K562 (cell line): ENCODE results near the gene PTPRR. TPM values are rescaled to one million over a fixed set of nuclear protein-coding genes. Genes with fewer than 3 reads are reported as not detected.

Experiments
- ATAC-seq: fragments of 200-7000 bp; cut with Tn5 transposase; 3 replicates; pipeline ENCODE4 v1.9.1; 2020; ENCODE audit warnings: moderate library complexity
- BruUV-seq: library from RNA; stranded (reverse); fragments of 400-500 nt; replicated peaks from 2 replicates; lab custom pipeline; 2021; lab: Mats Ljungman, UMichigan
- CTCF ChIA-PET: fragments of 300-600 bp; formaldehyde crosslinking; extraction: SDS; loops from one replicate; lab custom pipeline; 2021; ENCODE audit warnings: low intra/inter-chr PET ratio; lab: Yijun Ruan, JAX
- POLR2A ChIA-PET: fragments of 300-600, 350-650 bp; sonication (Branson Sonifier 250); formaldehyde crosslinking; extraction: SDS; loops from one replicate; lab custom pipeline; 2021; ENCODE audit warnings: antibody characterized with exemption, inconsistent platforms; lab: Yijun Ruan, JAX
- DNase-seq, 4 experiments: peaks; one replicate each; pipeline versions ENCODE4 v3.0.0 to v3.0.0-alpha.2; 2011 to 2018; ENCODE audit warnings: low spot score in 3 of 4, mixed read lengths in 3 of 4; ENCODE audit errors: extremely low read depth in 1 of 4
- FAIRE-seq: peaks from 2 replicates; lab custom pipeline; 2011; peaks lifted over from hg19 to GRCh38; lab: Jason Lieb, UNC
- H2AFZ ChIP-seq: 2 replicates; pipeline ENCODE4 v1.6.0; 2011; ENCODE audit warnings: low read depth, low read length, control low read depth, inconsistent platforms
- H3K27ac ChIP-seq: fragments of 200-600 bp; 3 replicates; pipeline ENCODE4 v1.8.0; 2011; ENCODE audit warnings: low read depth, mild to moderate bottlenecking, control low read depth, inconsistent platforms, low read length, moderate library complexity, mixed read lengths; ENCODE audit errors: extremely low read depth
- H3K27me3 ChIP-seq, 2 experiments: fragments of 300-600 bp in 1 of 2; 2 replicates in 1 of 2; 3 replicates in 1 of 2; pipeline versions ENCODE4 v1.6.0 to v1.8.0; 2011; ENCODE audit warnings: inconsistent platforms in 2 of 2, low read length in 2 of 2, mild to moderate bottlenecking in 1 of 2, mixed read lengths in 1 of 2, moderate library complexity in 1 of 2; ENCODE audit not compliant: control insufficient read depth in 2 of 2, insufficient read depth in 2 of 2
- H3K36me3 ChIP-seq: fragments of 300-600 bp; 3 replicates; pipeline ENCODE4 v1.8.0; 2011; ENCODE audit warnings: mild to moderate bottlenecking, low read length, inconsistent platforms; ENCODE audit not compliant: control insufficient read depth, insufficient read depth
- H3K4me1 ChIP-seq, 2 experiments: fragments of 200-600 bp in 1 of 2; replicated peaks in 1 of 2; 2 replicates in 1 of 2; 3 replicates in 1 of 2; pipeline versions ENCODE4 v1.5.1 to v1.8.0; 2011; ENCODE audit warnings: inconsistent platforms in 2 of 2, low read length in 2 of 2, mild to moderate bottlenecking in 1 of 2, mixed read lengths in 1 of 2, moderate library complexity in 1 of 2; ENCODE audit not compliant: control insufficient read depth in 2 of 2, insufficient read depth in 2 of 2
- H3K4me2 ChIP-seq: 2 replicates; pipeline ENCODE4 v1.6.1; 2011; ENCODE audit warnings: low read length, control low read depth, inconsistent platforms, mixed read lengths; ENCODE audit not compliant: insufficient read depth
- H3K4me3 ChIP-seq: fragments of 200-600 bp; sonication (generic), shearing (Covaris generic); 2 replicates; pipeline ENCODE4 v1.5.1; 2016; ENCODE audit warnings: control low read depth, inconsistent platforms
- H3K79me2 ChIP-seq: fragments of 200-600 bp; 3 replicates; pipeline ENCODE4 v1.8.0; 2011; ENCODE audit warnings: low read length, inconsistent platforms; ENCODE audit not compliant: control insufficient read depth, insufficient read depth
- H3K9ac ChIP-seq, 2 experiments: 2 replicates each; pipeline versions ENCODE4 v1.6.0 to v1.6.1; 2011; ENCODE audit warnings: low read depth in 2 of 2, low read length in 2 of 2, control low read depth in 1 of 2, inconsistent platforms in 1 of 2, mild to moderate bottlenecking in 1 of 2, mixed read lengths in 1 of 2; ENCODE audit not compliant: insufficient read depth in 1 of 2
- H3K9me1 ChIP-seq: one replicate; pipeline ENCODE4 v1.6.0; 2011; ENCODE audit warnings: inconsistent platforms, mild to moderate bottlenecking, low read length, moderate library complexity; ENCODE audit not compliant: control insufficient read depth, insufficient read depth
- H3K9me3 ChIP-seq: replicated peaks from 2 replicates; pipeline ENCODE4 v1.5.1; 2011; ENCODE audit warnings: low read depth, low read length, inconsistent platforms; ENCODE audit not compliant: control insufficient read depth, insufficient read depth
- H4K20me1 ChIP-seq: replicated peaks from 2 replicates; pipeline ENCODE4 v1.6.1; 2011; ENCODE audit warnings: low read length, inconsistent platforms, mixed read lengths; ENCODE audit not compliant: control insufficient read depth, insufficient read depth
- HOXB6 ChIP-seq: fragments of 250-450 bp; sonication (Bioruptor Pico); IDR thresholded peaks from 2 replicates; pipeline ENCODE4 v1.5.1; 2022; ENCODE audit warnings: mild to moderate bottlenecking, borderline replicate concordance
- POU5F1 ChIP-seq: fragments of 150-350 bp; IDR thresholded peaks from 2 replicates; pipeline ENCODE4 v1.6.1; 2014; ENCODE audit warnings: borderline replicate concordance, low read length, low read depth, mild to moderate bottlenecking; ENCODE audit not compliant: partially characterized antibody
- PTBP1 ChIP-seq: fragments of 200-400 bp; formaldehyde crosslinking; IDR thresholded peaks from 2 replicates; pipeline ENCODE4 v1.6.1; 2017; ENCODE audit warnings: low read depth, low read length
- PTRF ChIP-seq: fragments of 450-650 bp; IDR thresholded peaks from 2 replicates; pipeline ENCODE4 v1.6.1; 2016; ENCODE audit warnings: mild to moderate bottlenecking, missing genetic modification characterization, missing compliant biosample characterization
- RCOR1 ChIP-seq, 2 experiments: IDR thresholded peaks; 2 replicates each; pipeline ENCODE4 v1.6.1; 2012; ENCODE audit warnings: low read depth in 2 of 2, low read length in 2 of 2, borderline replicate concordance in 1 of 2, improper control_type of control experiment in 1 of 2
- TFAM ChIP-seq: fragments of 250-450 bp; sonication (Bioruptor Pico); conservative IDR thresholded peaks from 2 replicates; pipeline ENCODE4 v1.5.0; 2021; ENCODE audit warnings: mild to moderate bottlenecking, moderate library complexity
- TSC22D4 ChIP-seq: fragments of 450-650 bp; IDR thresholded peaks from 2 replicates; pipeline ENCODE4 v1.6.1; 2016; ENCODE audit warnings: missing genetic modification characterization, missing biosample characterization, control low read depth
- U2AF1 ChIP-seq: fragments of 200-400 bp; formaldehyde crosslinking; optimal IDR thresholded peaks from 2 replicates; pipeline ENCODE3; 2017; ENCODE audit warnings: mild to moderate bottlenecking, low read depth, low read length, moderate library complexity
- ZBTB11 ChIP-seq, 3 experiments: fragments of 200-800 bp in 1 of 3; fragments of 250-450 bp in 1 of 3; fragments of 450-650 bp in 1 of 3; sonication (Bioruptor Pico) in 1 of 3; sonication (Bioruptor generic) in 1 of 3; formaldehyde crosslinking in 1 of 3; IDR thresholded peaks; 2 replicates each; pipeline versions ENCODE4 v1.6.1 to v1.8.0; 2016 to 2022; ENCODE audit warnings: mild to moderate bottlenecking in 2 of 3, missing genetic modification characterization in 2 of 3, missing compliant biosample characterization in 1 of 3, moderate library complexity in 1 of 3
- ZBTB7A ChIP-seq: IDR thresholded peaks from 2 replicates; pipeline ENCODE4 v1.6.1; 2011; ENCODE audit warnings: low read depth, mild to moderate bottlenecking, low read length, moderate library complexity, borderline replicate concordance; ENCODE audit not compliant: control insufficient read depth
- ZFP30 ChIP-seq: fragments of 250-450 bp; sonication (Bioruptor Pico); IDR thresholded peaks from 2 replicates; pipeline ENCODE4 v1.8.0; 2022; ENCODE audit warnings: moderate library complexity, mild to moderate bottlenecking, inconsistent platforms, borderline replicate concordance
- WGBS: fragments of 100-300 bp; shearing (Covaris generic); methylation state at CpG from one replicate; pipeline ENCODE4 v1.1.6; 2016; ENCODE audit warnings: low coverage, mixed read lengths; ENCODE audit not compliant: insufficient coverage; ENCODE audit errors: missing lambda C conversion rate; 5-methylcytosine and 5-hydroxymethylcytosine counted together
- in situ Hi-C: fragments of 300-500 bp; cut with MboI; formaldehyde crosslinking; loops from 4 replicates; pipeline ENCODE4 v1.15.0; 2018; ENCODE audit warnings: inconsistent platforms, mixed read lengths
- intact Hi-C: fragments of 100-400 bp; cut with micrococcal nuclease; formaldehyde crosslinking; loops from 2 replicates; pipeline ENCODE4 v1.14.2; 2022
- polyA plus RNA-seq, 8 experiments: library from polyadenylated mRNA; depleted of rRNA in 4 of 8; stranded (reverse) in 5 of 8; unstranded in 3 of 8; fragments of >200 nt; fragmentation: Nextera tagmentation in 2 of 8; fragmentation: Illumina TruSeq in 1 of 8; extraction: Ambion mirVana in 2 of 8; extraction: Trizol in 1 of 8; gene quantifications; 2 replicates each; pipeline versions ENCODE4 v1.2.1 to v1.2.3, GENCODE V29; 2011 to 2014; ENCODE audit warnings: inconsistent platforms in 1 of 8, missing spikeins in 1 of 8
- total RNA-seq, 7 experiments: library from RNA; depleted of rRNA in 6 of 7; stranded (reverse); fragments of >200 nt in 6 of 7; fragmentation: Illumina TruSeq in 2 of 7; extraction: Trizol in 2 of 7; gene quantifications; 2 replicates each; pipeline versions ENCODE4 v1.2.1 to v1.2.3, GENCODE V29; 2011 to 2021; ENCODE audit warnings: low replicate concordance in 1 of 7
- TF ChIP-seq, protein P1 (sequence below): sonication (generic); IDR thresholded peaks from 2 replicates; pipeline ENCODE4 v1.6.1; 2016
- TF ChIP-seq, protein P2 (sequence below), 3 experiments: IDR thresholded peaks in 2 of 3; conservative IDR thresholded peaks in 1 of 3; 2 replicates each; pipeline ENCODE4 v1.5.1; 2011 to 2012; ENCODE audit warnings: low read length in 3 of 3, mild to moderate bottlenecking in 3 of 3, control low read depth in 2 of 3, improper control_type of control experiment in 1 of 3, inconsistent platforms in 1 of 3, low read depth in 1 of 3, mixed read lengths in 1 of 3, moderate library complexity in 1 of 3; ENCODE audit not compliant: insufficient read depth in 2 of 3
- TF ChIP-seq, protein P3 (sequence below), 2 experiments: fragments of 450-650 bp; IDR thresholded peaks; 2 replicates each; pipeline ENCODE4 v1.6.1; 2016

Gene PTPRR
- total and polyA plus RNA-seq, 9 of the 15 experiments (the other 6 are each of a cell fraction or from before 2014, with no cell fraction given) = 6.6 to 41.7 (median 12.3) TPM

GRCh38 chr12:70845268-70845667, 75.3 kb downstream of the PTPRR start:
- in situ Hi-C loops (loop anchor here (5.0 kb wide), 2 partner anchors 113 to 253 kb away; no protein-coding TSS in a partner anchor), intact Hi-C loops (loop anchor here (10.0 kb wide), 1 partner anchor 970 kb away; no protein-coding TSS in a partner anchor)
- H3K9ac ChIP-seq = no peak overlapping the region
- CTCF ChIA-PET = interaction anchor here (0.5 kb wide), 1 partner anchor 323 kb away, joined by 3 read pairs; no protein-coding TSS in a partner anchor
- no peaks in the 10 kb centered on the region for H3K36me3 ChIP-seq
- H2AFZ ChIP-seq = no peak overlapping the region
- BruUV-seq = no TSS peak
- WGBS = 14% methylated on average over 3 of the region's 3 CpGs
- no peak overlapping the region for H3K4me3 ChIP-seq
- H3K4me1 ChIP-seq = no peaks in the 10 kb centered on the region
- H3K4me2 ChIP-seq = no peak overlapping the region
- H3K27ac ChIP-seq = no peak overlapping the region
- H3K9me1 ChIP-seq = no peaks in the 10 kb centered on the region
- no peaks in the 10 kb centered on the region for H3K27me3 ChIP-seq
- FAIRE-seq (no peak), ATAC-seq (no peak), DNase-seq (no peak)
- H3K79me2 ChIP-seq = no peaks in the 10 kb centered on the region
- no peaks in the 10 kb centered on the region for H4K20me1 ChIP-seq
- POLR2A ChIA-PET = no interaction called here
- no peaks in the 10 kb centered on the region for H3K9me3 ChIP-seq
- TF ChIP-seq TSC22D4 (tag) (no peak), ZFP30 (no peak), POU5F1 (no peak), TFAM (CRISPR knock-in tag) (no peak), ZBTB11 (CRISPR knock-in tag; IDR thresholded peaks at IDR 0.05) (no peak), ZBTB7A (no peak), PTRF (no peak), RCOR1 (IDR thresholded peaks at IDR 0.05; ENCODE audit: borderline replicate concordance in 1 of 2, low read depth in 2 of 2, low read length in 2 of 2) (no peak), HOXB6 (CRISPR knock-in tag) (no peak), PTBP1 (no peak), U2AF1 (no peak)
- TF ChIP-seq, protein P1, sequence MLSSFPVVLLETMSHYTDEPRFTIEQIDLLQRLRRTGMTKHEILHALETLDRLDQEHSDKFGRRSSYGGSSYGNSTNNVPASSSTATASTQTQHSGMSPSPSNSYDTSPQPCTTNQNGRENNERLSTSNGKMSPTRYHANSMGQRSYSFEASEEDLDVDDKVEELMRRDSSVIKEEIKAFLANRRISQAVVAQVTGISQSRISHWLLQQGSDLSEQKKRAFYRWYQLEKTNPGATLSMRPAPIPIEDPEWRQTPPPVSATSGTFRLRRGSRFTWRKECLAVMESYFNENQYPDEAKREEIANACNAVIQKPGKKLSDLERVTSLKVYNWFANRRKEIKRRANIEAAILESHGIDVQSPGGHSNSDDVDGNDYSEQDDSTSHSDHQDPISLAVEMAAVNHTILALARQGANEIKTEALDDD = no peak
- TF ChIP-seq, protein P2, sequence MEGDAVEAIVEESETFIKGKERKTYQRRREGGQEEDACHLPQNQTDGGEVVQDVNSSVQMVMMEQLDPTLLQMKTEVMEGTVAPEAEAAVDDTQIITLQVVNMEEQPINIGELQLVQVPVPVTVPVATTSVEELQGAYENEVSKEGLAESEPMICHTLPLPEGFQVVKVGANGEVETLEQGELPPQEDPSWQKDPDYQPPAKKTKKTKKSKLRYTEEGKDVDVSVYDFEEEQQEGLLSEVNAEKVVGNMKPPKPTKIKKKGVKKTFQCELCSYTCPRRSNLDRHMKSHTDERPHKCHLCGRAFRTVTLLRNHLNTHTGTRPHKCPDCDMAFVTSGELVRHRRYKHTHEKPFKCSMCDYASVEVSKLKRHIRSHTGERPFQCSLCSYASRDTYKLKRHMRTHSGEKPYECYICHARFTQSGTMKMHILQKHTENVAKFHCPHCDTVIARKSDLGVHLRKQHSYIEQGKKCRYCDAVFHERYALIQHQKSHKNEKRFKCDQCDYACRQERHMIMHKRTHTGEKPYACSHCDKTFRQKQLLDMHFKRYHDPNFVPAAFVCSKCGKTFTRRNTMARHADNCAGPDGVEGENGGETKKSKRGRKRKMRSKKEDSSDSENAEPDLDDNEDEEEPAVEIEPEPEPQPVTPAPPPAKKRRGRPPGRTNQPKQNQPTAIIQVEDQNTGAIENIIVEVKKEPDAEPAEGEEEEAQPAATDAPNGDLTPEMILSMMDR (IDR thresholded peaks at IDR 0.05 in 2 of 3, conservative IDR thresholded peaks at IDR 0.05 in 1 of 3; ENCODE audit: insufficient read depth in 2 of 3, low read depth in 1 of 3, low read length in 3 of 3) = no peak
- TF ChIP-seq, protein P3, sequence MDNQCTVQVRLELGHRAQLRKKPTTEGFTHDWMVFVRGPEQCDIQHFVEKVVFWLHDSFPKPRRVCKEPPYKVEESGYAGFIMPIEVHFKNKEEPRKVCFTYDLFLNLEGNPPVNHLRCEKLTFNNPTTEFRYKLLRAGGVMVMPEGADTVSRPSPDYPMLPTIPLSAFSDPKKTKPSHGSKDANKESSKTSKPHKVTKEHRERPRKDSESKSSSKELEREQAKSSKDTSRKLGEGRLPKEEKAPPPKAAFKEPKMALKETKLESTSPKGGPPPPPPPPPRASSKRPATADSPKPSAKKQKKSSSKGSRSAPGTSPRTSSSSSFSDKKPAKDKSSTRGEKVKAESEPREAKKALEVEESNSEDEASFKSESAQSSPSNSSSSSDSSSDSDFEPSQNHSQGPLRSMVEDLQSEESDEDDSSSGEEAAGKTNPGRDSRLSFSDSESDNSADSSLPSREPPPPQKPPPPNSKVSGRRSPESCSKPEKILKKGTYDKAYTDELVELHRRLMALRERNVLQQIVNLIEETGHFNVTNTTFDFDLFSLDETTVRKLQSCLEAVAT (IDR thresholded peaks at IDR 0.05) = no peak
